ENCODE results near the gene BAZ2B. TPM values are rescaled to one million over a fixed set of nuclear protein-coding genes. Genes with fewer than 3 reads are reported as not detected.

The BAZ2B gene
- total RNA-seq, 6 experiments from 2014 or later = 18.0 to 32.8 (median 24.2) TPM

GRCh38 chr2:159549234-159549633, 67.1 kb downstream of the BAZ2B start:
- TF ChIP-seq POLR2A (IDR thresholded peaks at IDR 0.05) = no peak
- TF ChIP-seq CTCF (IDR thresholded peaks at IDR 0.05) = no peak
- no peak for ATAC-seq
- Histone ChIP-seq H3K36me3 (no peaks in the 10 kb centered on the region), H3K4me3 (no peak overlapping the region), H3K27ac (no peak overlapping the region), H3K4me1 (no peaks in the 10 kb centered on the region), H3K27me3 (no peaks in the 10 kb centered on the region), H3K9me3 (no peaks in the 10 kb centered on the region)
- 84% methylated on average over 6 of the region's 6 CpGs for WGBS (ENCODE audit: insufficient coverage, low coverage, low lambda C conversion rate, missing lambda C conversion rate)
- intact Hi-C loops (cut with DNase I) = no loop called here
- no peak for DNase-seq

DNA sequence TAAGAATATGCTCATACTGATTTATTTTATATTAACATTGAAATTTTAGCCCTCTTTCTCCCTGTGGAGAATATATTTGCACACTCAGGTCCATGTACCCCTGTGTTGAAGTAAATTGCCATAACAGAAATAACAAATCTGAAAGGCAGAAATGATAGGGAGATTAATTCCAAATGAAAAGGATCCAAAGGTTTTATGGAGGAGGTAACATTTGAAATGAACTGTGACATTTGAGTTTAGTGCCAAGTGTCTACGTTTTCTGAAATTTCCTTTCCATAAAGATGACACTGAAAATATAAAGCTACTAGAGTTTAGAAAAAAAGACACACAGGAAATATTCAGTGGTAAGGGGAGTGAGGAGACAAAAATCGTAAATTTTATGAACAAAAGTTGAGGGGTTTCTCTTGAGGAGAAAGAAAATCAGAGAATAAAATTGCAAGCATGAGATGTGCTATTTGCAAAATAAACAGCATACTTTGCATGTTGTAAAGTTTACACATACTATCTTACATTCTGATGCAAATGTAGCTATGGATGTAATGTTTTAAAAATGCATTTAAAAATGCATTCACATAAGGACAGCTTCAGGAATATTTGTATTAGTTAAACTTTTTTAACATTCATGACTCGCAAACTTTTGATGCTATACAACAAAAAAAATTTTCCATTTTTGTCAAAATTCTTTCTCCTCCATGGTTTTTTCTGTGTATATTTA, 69.5 kb downstream of the BAZ2B start:
- no peak for DNase-seq
- no peaks in the 10 kb centered on the region for H3K27me3 ChIP-seq
- no peaks in the 10 kb centered on the region for H3K9me3 ChIP-seq
- no peak overlapping the region for H3K27ac ChIP-seq
- H3K4me1 ChIP-seq = no peaks in the 10 kb centered on the region
- H3K4me3 ChIP-seq = no peak overlapping the region
- WGBS (ENCODE audit: insufficient coverage, low coverage, low lambda C conversion rate, missing lambda C conversion rate) = 86% methylated on average over 3 of the region's 3 CpGs
- no peaks in the 10 kb centered on the region for H3K36me3 ChIP-seq
- intact Hi-C loops (cut with DNase I) = no loop called here
- no peak for TF ChIP-seq POLR2A (IDR thresholded peaks at IDR 0.05)
- TF ChIP-seq CTCF (IDR thresholded peaks at IDR 0.05) = no peak
- ATAC-seq = no peak

DNA sequence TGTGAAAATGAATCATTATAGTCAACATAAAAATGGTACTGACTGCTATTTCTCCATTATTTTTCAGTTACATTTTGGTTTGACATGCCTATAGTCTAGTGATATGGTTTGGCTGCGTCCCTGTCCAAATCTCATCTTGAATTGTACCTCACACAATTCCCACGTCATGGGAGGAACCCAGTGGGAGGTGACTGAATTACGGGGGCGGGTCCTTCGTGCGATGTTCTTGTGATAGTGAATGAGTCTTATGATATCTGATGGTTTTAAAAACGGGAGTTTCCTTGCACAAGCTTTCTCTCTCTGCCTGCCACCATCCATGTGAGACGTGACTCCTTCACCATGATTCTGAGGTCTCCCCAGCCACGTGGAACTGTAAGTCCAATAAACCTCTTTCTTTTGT, 70.3 kb downstream of the BAZ2B start:
- H3K9me3 ChIP-seq = no peaks in the 10 kb centered on the region
- intact Hi-C loops (cut with DNase I) = no loop called here
- no peak overlapping the region for H3K27ac ChIP-seq
- no peaks in the 10 kb centered on the region for H3K27me3 ChIP-seq
- no peak for TF ChIP-seq CTCF (IDR thresholded peaks at IDR 0.05)
- TF ChIP-seq POLR2A (IDR thresholded peaks at IDR 0.05) = no peak
- no peaks in the 10 kb centered on the region for H3K4me1 ChIP-seq
- no peak for DNase-seq
- no peak for ATAC-seq
- H3K4me3 ChIP-seq = no peak overlapping the region
- 96% methylated on average over 8 of the region's 9 CpGs for WGBS (ENCODE audit: insufficient coverage, low coverage, low lambda C conversion rate, missing lambda C conversion rate)
- H3K36me3 ChIP-seq = no peaks in the 10 kb centered on the region

GRCh38 chr2:159545085-159545484, 71.3 kb downstream of the BAZ2B start:
- TF ChIP-seq POLR2A (IDR thresholded peaks at IDR 0.05) (no peak), CTCF (IDR thresholded peaks at IDR 0.05) (no peak)
- 86% methylated on average over 1 of the region's 1 CpG for WGBS (ENCODE audit: insufficient coverage, low coverage, low lambda C conversion rate, missing lambda C conversion rate)
- Histone ChIP-seq H3K9me3 (no peaks in the 10 kb centered on the region), H3K27ac (no peak overlapping the region), H3K4me1 (no peaks in the 10 kb centered on the region), H3K36me3 (no peaks in the 10 kb centered on the region), H3K27me3 (no peaks in the 10 kb centered on the region), H3K4me3 (no peak overlapping the region)
- intact Hi-C loops (cut with DNase I) = no loop called here
- no peak for DNase-seq
- ATAC-seq = no peak

DNA sequence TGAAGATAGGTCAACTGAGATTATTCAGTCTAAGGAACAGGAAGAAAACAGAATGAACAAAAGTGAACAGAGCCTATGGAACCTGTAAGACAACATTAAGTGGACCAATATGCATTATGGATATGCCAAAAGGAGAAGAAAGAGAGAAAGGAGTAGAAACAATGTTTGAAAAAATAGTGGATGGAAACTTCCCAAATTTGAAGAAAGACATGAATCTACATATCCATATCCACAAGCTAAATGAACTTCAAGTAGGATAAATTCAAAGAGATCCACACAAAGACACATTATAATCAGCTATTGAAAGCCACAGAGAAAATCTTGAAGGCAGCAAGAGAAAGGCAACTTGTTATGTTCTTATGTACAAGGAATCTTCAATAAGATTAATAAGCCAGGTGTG, 74.2 kb downstream of the BAZ2B start:
- Histone ChIP-seq H3K4me3 (no peak overlapping the region), H3K9me3 (no peaks in the 10 kb centered on the region), H3K27ac (no peak overlapping the region), H3K4me1 (no peaks in the 10 kb centered on the region), H3K27me3 (no peaks in the 10 kb centered on the region), H3K36me3 (no peaks in the 10 kb centered on the region)
- no peak for DNase-seq
- no peak for TF ChIP-seq POLR2A (IDR thresholded peaks at IDR 0.05)
- no peak for TF ChIP-seq CTCF (IDR thresholded peaks at IDR 0.05)
- intact Hi-C loops (cut with DNase I) = no loop called here
- no peak for ATAC-seq

Measured in right lobe of liver (tissue), 6 donors.